Kidney (tissue), 14 donors: Measurements from ENCODE around the gene SFXN2. TPM values are rescaled to one million over a fixed set of nuclear protein-coding genes. Genes with fewer than 3 reads are reported as not detected.

Experiments
- DNase-seq, 5 donors: peaks; one replicate each; pipeline ENCODE4 v3.0.0-alpha.2; 2013 to 2020
- FAIRE-seq: peaks from 2 replicates; lab custom pipeline; 2012; peaks lifted over from hg19 to GRCh38; lab: Jason Lieb, UNC
- H3K27ac ChIP-seq, 2 donors: one replicate each; pipeline ENCODE4 v1.7.0; 2013; ENCODE audit warnings: low read depth in 2 of 2, low read length in 2 of 2, inconsistent platforms in 1 of 2
- H3K27me3 ChIP-seq: one replicate; pipeline ENCODE4 v1.7.1; 2013; ENCODE audit warnings: low read length, inconsistent platforms; ENCODE audit not compliant: control insufficient read depth, insufficient read depth
- H3K36me3 ChIP-seq, 3 donors: one replicate each; pipeline versions ENCODE4 v1.7.0 to v1.7.1; 2013; ENCODE audit warnings: low read length in 3 of 3, control low read depth in 1 of 3, inconsistent platforms in 1 of 3; ENCODE audit not compliant: insufficient read depth in 3 of 3, control insufficient read depth in 2 of 3
- H3K4me1 ChIP-seq, 3 donors: one replicate each; pipeline versions ENCODE4 v1.7.0 to v1.7.1; 2013; ENCODE audit warnings: low read length in 3 of 3, inconsistent platforms in 1 of 3, low read depth in 1 of 3; ENCODE audit not compliant: control insufficient read depth in 2 of 3, insufficient read depth in 2 of 3
- H3K4me3 ChIP-seq, 3 donors: one replicate each; pipeline versions ENCODE4 v1.7.0 to v1.8.1; 2013; ENCODE audit warnings: low read length in 3 of 3, control low read depth in 1 of 3, inconsistent platforms in 1 of 3
- H3K9ac ChIP-seq, 3 donors: one replicate each; pipeline versions ENCODE4 v1.7.0 to v1.7.1; 2013; ENCODE audit warnings: low read length in 3 of 3, control low read depth in 1 of 3, inconsistent platforms in 1 of 3
- H3K9me3 ChIP-seq, 3 donors: one replicate each; pipeline versions ENCODE4 v1.7.0 to v1.7.1; 2013; ENCODE audit warnings: low read length in 3 of 3, control low read depth in 1 of 3, inconsistent platforms in 1 of 3; ENCODE audit not compliant: control insufficient read depth in 2 of 3, insufficient read depth in 1 of 3
- intact Hi-C: fragments of 100-400 bp; cut with DNase I; formaldehyde crosslinking; loops from one replicate; pipeline ENCODE4 v1.11.1; 2022
- polyA plus RNA-seq: library from polyadenylated mRNA; stranded (reverse); fragments of 350-450 nt; fragmentation: Illumina TruSeq; extraction: RNeasy Lipid Tissue Mini Kit (QIAGEN cat#74804); gene quantifications from one replicate; pipeline ENCODE4 v1.2.3, GENCODE V29; 2014; ENCODE audit warnings: low read depth, low replicate concordance; ENCODE audit not compliant: insufficient read depth
- total RNA-seq: library from RNA; stranded (reverse); fragmentation: NEBNext Ultra II Directional; extraction: Animal tissue kit (Norgen Biotek cat#: 25700); gene quantifications from one replicate; pipeline ENCODE4 v1.2.1, GENCODE V29; 2021
- TF ChIP-seq, protein P1 (sequence below): IDR thresholded peaks from 3 replicates; pipeline ENCODE4 v1.5.1; 2012; ENCODE audit warnings: mild to moderate bottlenecking, moderate library complexity, borderline replicate concordance; ENCODE audit not compliant: insufficient read depth; ENCODE audit errors: extremely low read depth
- donor health status: control.
- donor health status: control.
- donor health status: control.
- donor health status: control.
- donor health status: control.
- donor health status: DM: yes; HTN: yes; CAD: no.
- donor health status: Normal renal cell carcinoma (clear cell type).

SFXN2 gene
- total and polyA plus RNA-seq, 2 donors from 2014 or later, result 17.3 to 72.1 TPM

DNA sequence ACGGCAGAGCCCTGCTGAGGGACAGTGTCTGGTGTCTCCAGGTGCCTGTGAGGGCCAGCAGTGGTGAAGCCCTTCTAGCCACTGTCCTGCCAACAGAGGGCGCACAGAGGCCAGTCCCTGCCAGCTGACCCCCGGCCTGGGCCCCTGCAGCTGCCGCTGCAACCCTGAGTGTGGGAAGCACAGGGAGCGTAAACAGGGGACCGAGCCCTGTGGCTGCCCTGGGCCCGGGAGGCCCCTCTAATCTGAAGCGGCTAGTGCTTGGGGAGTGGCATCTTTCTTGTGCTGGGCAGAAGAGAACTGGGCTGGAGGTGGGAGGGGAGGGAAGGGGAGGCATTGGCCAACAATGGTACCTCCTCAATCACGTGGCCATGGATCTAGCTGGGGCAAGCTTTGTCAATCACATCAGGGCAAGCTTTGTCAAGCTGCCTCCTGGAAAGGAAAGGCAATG lies 35.6 kb upstream of the SFXN2 start:
- peak overlapping the region in 2 of 3 donors; percentile 28 to 32 for H3K9ac ChIP-seq
- intact Hi-C loops, result no loop called here

DNA sequence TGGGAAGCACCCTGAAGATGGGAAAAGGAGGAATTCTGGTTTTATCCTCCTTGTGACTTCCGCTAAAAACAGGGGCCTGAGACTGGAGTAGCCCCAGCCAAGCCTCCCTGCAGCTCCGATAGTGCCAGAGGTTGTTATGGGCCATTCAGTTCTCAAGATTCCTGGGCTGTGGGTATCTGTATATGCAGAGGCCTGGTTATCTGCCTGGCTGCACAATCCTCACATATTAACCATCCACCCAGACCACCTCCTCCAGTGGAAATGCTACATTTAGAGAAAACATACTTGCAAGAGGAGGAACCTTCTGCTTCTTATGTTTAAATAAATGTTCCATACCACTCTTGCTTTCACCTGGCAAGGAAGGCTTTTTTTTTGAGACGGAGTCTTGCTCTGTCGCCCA lies 34.8 kb upstream of the SFXN2 start:
- TF ChIP-seq, protein P1, sequence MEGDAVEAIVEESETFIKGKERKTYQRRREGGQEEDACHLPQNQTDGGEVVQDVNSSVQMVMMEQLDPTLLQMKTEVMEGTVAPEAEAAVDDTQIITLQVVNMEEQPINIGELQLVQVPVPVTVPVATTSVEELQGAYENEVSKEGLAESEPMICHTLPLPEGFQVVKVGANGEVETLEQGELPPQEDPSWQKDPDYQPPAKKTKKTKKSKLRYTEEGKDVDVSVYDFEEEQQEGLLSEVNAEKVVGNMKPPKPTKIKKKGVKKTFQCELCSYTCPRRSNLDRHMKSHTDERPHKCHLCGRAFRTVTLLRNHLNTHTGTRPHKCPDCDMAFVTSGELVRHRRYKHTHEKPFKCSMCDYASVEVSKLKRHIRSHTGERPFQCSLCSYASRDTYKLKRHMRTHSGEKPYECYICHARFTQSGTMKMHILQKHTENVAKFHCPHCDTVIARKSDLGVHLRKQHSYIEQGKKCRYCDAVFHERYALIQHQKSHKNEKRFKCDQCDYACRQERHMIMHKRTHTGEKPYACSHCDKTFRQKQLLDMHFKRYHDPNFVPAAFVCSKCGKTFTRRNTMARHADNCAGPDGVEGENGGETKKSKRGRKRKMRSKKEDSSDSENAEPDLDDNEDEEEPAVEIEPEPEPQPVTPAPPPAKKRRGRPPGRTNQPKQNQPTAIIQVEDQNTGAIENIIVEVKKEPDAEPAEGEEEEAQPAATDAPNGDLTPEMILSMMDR, result no peak
- H3K9me3 ChIP-seq, result no peaks in the 10 kb centered on the region
- H3K27me3 ChIP-seq, result no peaks in the 10 kb centered on the region
- peaks cover 38 to 50% (median 47%) of the 10 kb centered on the region in 3 donors for H3K4me1 ChIP-seq
- FAIRE-seq, result no peak
- intact Hi-C loops, result no loop called here
- peak overlapping the region; percentile 49 to 51 for H3K27ac ChIP-seq
- H3K36me3 ChIP-seq, result peaks cover 0 to 2% (median 0%) of the 10 kb centered on the region in 3 donors
- no peak overlapping the region for H3K4me3 ChIP-seq
- peak in 2 of 5 donors; percentile 30 to 58 for DNase-seq
- no peak overlapping the region for H3K9ac ChIP-seq

More for the DNA sequence above, 35.6 kb upstream of the SFXN2 start:
- no peaks in the 10 kb centered on the region for H3K27me3 ChIP-seq
- peak overlapping the region; percentile 49 to 51 for H3K27ac ChIP-seq
- TF ChIP-seq, protein P1, result peak; percentile 66
- DNase-seq, result peak; percentile 81 to 88 (median 85)
- peaks cover 40 to 55% (median 54%) of the 10 kb centered on the region in 3 donors for H3K4me1 ChIP-seq
- peaks cover 0 to 2% (median 0%) of the 10 kb centered on the region in 3 donors for H3K36me3 ChIP-seq
- H3K9me3 ChIP-seq, result no peaks in the 10 kb centered on the region
- no peak overlapping the region for H3K4me3 ChIP-seq
- FAIRE-seq, result no peak

- no peak overlapping the region for H3K4me3 ChIP-seq
- H3K4me1 ChIP-seq, result peaks cover 22 to 32% (median 30%) of the 10 kb centered on the region in 3 donors
- no peaks in the 10 kb centered on the region for H3K27me3 ChIP-seq
- H3K9me3 ChIP-seq, result no peaks in the 10 kb centered on the region
- H3K9ac ChIP-seq, result no peak overlapping the region
- TF ChIP-seq, protein P1, result no peak
- H3K27ac ChIP-seq, result no peak overlapping the region
- FAIRE-seq (no peak), DNase-seq (no peak)
- peaks cover 0 to 8% (median 6%) of the 10 kb centered on the region in 3 donors for H3K36me3 ChIP-seq
- intact Hi-C loops, result no loop called here
These were observed 32.7 kb upstream of the SFXN2 start for GRCh38 chr10:102681696-102682095.

DNA sequence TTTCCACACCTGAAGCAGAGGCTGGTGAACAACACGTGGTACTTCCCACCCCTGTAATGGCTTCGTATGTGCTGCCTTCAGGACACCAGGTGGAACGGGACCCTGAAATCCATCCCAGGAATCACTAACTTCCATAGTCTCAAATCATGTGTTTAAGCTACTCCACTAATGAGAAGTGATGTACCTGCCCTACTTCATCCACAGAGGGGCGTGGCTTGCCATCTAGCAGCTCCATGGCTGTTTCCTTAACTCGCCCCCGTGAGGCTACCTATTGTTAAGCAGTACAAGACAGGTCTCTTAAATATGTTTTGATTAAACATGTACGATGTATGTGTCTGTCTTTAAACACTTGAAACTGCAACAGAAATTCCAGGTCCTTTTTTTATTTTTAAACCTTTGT lies 32.0 kb upstream of the SFXN2 start:
- Histone ChIP-seq H3K36me3 (peaks cover 0 to 8% (median 6%) of the 10 kb centered on the region in 3 donors), H3K4me3 (no peak overlapping the region), H3K4me1 (peaks cover 18 to 24% (median 23%) of the 10 kb centered on the region in 3 donors), H3K9me3 (no peaks in the 10 kb centered on the region), H3K27ac (no peak overlapping the region), H3K27me3 (no peaks in the 10 kb centered on the region), H3K9ac (no peak overlapping the region)
- DNase-seq (no peak), FAIRE-seq (no peak)
- TF ChIP-seq, protein P1, result no peak
- intact Hi-C loops, result no loop called here
